GM19324 (cell line): ENCODE measurements around the gene CACNA2D1.

Experiments used
- ATAC-seq: cut with Tn5 transposase; IDR thresholded peaks from one replicate; pipeline ENCODE4 v1.9.1; 2021; ENCODE audit warnings: mild to moderate bottlenecking, moderate library complexity; ENCODE audit not compliant: unreplicated experiment, low FRiP score

CACNA2D1 gene

DNA sequence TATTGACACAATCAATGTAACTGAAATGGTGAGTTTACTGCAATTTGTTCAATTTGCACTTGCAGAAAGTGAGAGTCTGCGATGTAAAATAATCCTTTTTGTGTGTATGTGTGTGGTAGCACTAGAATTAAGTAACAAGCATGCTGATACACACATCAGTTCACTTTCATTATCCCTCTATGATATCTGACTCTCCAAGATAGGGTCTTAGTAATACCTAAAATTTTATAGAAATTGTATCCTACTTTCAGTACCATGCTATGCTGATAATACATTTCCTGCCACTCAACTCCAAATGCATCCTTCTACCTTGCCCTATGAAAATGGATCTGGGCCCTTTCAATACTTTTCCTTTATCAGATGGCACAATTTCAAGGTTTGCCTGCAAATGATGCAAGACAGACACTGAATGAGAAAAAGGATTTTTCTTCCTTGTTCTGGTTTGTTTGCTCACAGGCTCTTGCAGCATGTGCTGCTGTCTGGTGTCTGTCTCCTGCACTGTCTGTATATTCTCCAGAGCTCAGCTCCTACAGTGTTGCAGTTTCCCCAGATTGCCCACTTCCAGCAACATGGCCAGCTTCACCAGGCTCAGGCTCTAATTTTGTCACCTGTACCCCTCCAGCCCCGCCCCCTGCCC lies 375.8 kb downstream of the CACNA2D1 start:
- ATAC-seq, result no peak

DNA sequence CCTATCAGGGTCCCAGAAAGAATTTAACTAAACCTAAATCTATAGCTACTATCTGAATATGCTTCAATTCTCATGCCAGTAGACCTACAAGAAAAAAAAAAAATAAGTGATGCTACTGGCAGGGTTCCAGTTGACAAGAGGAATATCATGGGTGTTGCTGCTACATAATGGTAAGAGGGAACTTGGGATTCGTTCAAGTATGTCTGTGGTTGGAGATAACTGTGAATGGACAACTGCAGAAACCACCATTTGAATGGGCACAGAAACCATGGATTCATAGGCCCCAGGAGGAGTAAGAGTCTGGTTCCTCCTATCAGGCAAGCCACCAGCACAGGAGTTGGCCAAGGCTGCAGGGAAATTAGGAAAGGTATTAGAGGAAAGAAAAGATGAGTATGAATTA lies 386.1 kb downstream of the CACNA2D1 start:
- ATAC-seq, result no peak

DNA sequence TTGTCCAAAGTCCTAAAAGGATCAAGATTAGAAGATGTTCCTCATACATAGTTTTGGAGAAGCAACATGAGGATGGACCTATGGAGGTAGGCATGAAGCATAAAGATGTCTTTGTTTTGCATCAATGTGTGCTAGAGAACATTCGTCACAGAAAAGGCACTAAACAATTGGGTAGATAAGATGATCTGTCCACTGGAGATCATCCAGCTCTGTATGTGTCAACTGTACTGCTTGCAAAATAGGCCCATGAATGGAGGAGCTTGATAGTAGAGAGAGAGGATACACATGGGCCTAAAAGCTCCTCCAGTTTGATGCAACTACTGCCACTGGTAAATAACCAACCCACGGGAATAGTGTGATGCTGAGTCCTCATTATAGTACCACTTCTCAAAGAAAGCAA lies 387.3 kb downstream of the CACNA2D1 start:
- ATAC-seq, result no peak

DNA sequence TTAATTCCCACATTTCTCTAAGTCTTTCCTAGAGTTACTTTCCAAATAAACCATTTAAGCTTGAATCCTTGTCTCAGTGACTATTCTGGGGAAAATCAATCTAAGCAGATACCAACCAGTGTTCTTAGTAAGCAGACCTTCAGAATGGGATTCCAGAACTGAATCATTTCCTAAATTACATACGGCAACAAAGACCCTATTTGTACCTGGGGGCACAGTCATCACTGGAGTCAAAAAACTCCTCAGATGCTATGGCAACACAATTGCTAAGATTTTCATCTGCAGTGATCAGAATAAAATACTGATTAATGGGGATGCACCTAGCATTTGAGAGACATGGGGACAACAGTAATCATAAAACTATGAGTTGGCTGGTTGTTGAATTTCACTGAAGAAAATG lies 389.0 kb downstream of the CACNA2D1 start:
- ATAC-seq, result no peak

DNA sequence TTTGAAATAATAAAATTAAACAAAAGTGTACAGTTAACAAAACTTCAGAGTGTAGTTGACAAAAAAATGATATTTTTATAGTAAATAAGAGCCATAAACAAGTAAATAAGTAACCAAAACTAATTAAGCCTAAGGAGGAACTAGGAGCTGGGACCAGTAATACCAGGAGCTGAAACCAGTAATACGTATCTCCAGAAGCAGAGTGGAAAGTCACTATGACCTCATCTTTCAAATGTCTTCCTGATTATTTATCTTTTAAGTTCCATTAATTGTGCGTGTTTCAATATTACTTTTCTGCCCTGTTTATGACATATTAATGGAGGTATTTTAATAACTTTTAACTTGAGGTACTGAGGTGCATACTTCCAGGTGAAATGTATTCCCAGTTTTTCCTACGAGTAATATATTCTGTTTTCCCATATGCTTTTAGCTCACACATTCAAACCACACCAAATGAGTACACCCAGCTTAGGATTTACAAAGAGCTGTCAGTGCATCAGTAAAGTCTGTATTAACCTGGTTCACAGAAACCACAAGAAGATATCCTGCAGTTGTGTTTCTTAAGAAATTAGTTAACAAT lies 390.0 kb downstream of the CACNA2D1 start:
- ATAC-seq, result no peak

DNA sequence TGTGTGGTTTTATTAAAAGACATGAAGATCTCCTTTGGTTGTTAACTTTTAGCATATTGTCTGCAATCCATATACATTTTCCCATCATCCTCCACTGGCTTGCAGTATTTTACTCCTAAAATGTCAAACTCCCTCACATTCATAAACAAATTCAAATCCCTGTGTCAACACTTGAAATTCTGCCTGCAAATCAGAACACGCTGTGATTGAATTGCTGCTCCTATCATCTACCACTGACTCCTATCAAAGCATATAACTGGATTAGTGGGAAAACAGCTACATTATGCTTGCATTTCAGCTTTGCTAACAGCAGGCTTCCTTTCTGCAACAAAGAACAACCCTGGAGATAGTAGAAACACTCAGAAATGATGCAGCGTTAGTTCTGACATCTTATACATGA lies 392.0 kb downstream of the CACNA2D1 start:
- ATAC-seq, result no peak

DNA sequence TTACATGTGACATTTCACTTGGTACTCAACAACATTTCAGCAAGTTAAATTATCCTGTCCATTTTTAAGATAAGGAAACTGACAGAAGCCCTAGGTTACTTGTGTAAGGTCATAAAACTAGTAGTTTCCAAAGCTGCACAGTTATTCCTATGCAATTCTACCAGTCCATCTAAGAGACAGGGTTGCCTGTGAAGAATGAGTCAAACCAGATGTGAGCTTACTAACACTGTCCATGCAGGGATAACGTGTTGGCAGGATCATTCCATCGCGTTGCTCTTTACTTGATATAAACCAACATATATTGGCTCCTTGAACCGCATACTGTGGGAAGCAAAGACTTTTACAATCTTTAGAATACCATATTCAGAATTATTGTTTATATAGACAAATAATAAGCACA lies 392.8 kb downstream of the CACNA2D1 start:
- ATAC-seq, result no peak

DNA sequence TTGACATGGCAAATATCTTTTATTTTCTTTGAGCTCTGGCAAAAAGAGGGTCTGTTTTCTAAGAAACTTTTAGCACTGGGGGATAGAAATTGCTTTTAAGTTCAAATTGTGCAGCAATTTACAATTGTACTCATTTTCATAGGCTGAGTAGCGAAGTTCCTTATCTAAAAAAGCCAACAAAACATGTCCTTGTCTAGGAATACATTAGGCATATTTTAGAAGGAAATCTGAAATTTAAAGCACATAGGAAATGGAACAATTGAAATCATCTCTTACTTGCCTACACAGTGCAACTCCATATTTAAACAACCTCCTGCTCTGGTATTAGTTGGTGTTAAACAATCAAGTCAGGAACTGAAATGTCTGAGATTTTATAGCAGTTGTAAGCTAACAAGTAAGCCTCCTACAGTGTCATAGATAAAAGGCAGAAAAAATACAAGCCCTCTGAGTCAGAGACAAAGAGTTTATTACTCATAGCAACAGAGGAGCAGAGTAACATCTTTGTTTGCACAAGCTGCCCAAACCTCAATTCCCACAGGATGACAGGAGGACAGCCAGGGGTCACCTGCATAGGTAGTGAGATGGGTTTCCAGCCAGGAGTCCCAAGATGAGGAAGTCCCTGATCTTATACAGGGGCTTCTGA lies 393.6 kb downstream of the CACNA2D1 start:
- no peak for ATAC-seq

DNA sequence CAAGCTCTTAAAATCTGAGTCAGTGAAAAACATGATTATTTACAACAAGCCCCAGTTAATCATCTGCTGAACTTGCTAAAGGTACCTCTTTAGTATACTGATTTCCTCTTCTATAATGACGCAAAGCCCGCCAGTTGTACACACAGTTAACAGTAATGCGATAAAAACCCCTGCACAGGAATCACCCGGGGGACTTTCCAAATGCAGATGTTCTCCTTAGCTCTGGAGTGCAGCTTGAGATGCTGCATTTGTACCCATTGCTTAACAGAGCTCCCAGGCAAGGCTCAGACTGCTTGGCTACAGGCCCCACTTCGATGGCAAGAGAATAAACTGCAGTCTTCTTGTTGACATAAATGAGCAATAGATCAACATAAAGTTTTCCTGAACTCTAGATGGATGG lies 394.1 kb downstream of the CACNA2D1 start:
- ATAC-seq, result peak; percentile 63

DNA sequence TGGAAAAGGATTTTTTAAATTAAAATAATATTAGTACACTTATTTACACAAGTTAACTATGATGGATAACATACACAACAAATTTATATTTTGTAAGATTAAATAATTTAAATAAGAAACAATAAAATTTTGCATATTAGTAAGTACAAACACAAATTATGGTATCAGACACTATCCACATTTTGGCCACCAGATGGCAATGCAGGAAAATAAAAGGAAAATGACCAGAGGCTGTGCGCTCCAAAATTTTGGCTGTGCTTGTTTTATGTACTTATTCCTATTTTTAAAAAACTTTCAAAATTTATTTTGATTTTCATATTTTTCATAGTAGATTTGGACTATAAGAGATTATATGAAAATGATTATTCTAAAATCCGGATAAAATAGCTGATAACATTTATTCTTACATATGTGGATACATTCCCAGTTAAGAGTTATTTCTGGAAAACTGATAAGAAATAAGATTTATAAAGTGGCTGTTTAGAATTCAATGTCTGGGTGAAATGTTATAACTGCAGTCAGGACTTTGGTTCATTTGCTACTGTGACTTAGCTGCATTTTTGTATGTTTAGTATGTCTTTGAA lies 399.0 kb downstream of the CACNA2D1 start:
- no peak for ATAC-seq

DNA sequence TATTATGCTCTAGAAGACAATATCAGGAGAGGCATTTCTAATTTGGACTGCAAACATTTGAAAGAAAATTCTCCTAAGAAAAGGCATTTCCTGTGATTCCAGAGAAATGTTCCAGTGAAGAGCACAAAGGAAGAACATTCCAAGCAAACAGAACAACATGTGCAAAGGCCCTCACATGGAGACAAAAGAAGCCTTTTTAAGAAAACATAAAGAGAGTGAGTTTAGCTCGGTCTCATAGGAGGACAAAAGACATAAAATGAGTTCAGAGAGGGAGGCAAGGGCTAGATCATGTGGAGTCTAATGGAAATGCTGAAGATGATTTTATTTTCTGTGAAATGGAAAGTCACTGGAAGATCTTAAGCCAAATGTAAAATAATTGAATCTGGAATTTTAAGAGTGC lies 404.0 kb downstream of the CACNA2D1 start:
- no peak for ATAC-seq

DNA sequence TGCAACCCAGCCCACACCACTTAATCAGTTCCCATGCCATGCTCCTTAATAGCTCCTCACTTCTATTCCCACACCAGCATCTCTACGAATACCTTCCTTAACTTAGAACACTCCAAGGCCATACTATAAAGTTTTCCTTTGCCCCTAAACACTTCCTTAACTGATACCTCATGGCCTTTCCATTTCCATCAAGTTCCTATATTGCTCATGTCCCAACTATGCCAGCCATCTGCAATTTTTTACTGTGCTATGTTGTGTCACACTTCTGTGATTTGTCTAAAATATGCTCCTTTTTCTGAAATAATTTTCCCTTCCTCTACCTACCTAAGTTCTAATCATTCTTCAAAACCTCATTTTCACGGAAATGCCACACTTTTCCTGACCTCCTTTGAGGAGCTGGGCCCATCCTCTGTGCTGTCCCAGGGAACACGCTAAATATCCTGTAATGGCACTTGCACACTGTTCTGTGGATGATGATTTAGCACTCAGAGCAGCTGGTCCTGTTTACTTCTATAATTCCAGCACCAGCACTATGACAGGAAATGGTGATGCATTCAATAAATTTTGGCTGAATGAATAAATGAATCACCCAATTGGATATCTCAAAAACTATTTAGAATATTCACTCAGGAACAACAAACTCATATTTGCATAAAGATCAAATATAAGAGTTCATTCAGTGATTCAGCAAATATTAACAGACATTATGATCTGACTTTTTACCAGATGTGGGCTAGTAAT lies 407.3 kb downstream of the CACNA2D1 start:
- no peak for ATAC-seq

DNA sequence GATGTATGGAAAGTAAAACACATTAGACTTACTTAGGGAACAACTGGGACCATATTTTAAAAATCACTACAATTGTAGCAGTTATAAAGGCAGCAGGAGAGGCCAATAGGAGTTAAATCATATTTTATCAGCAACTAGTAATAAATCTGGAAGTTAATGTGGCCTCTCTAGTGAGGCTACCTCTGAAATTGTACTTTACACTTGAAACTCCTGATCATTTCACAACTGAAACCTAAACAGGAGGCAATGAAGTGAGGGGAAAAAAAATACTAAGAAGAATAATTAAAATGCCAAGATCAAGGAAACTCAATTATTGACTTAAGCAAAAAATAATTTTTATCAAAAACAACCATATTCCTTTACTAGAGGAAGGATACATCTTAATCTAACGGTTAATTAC lies 408.1 kb downstream of the CACNA2D1 start:
- ATAC-seq, result no peak

DNA sequence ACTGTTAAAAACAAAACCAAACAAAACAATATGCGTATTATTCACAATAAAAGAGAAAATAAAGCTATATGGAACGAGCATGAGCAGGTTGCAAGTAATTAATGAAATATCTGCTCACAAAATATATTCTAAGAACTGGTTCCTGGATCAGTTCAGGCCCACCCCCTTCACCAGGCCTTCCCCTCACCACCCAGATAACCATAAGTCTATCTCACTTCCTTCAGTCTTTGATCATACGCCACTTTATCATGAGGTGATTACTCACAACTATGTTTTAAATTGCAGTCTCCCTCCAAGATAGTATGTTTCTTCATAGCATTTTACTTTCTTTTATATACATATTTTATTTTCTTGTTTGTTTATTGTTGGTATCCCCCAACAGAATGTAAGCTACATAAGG lies 410.7 kb downstream of the CACNA2D1 start:
- ATAC-seq, result no peak

DNA sequence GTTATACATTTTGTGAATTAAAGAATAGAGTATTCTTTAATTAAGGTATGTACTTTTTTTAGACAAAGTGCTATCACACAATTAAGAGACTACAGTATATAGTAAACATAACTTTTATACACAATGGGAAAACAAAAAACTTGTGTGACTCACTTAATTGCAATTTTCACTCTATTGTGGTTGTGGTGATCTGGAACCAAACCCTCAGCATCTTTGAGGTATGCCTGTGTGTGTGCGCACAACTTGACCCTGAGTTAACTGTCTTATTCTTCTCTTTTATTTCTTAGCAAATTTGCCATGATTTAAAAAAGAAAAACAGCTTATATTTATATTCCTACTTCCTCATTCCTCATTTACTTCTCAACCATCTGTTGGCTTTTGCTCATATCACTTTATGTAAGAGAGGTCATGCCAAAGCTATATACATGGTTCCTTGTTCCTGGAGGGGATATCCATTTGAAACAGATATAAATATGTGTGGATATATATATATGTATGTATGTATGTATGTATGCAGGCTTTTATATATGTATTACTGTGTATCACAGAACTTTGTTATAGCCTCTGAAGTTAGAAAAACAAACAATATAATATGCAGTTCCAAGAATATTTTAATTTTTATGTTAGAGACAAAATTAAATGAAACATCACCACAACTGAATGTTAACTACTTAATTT lies 414.2 kb downstream of the CACNA2D1 start:
- ATAC-seq, result no peak

DNA sequence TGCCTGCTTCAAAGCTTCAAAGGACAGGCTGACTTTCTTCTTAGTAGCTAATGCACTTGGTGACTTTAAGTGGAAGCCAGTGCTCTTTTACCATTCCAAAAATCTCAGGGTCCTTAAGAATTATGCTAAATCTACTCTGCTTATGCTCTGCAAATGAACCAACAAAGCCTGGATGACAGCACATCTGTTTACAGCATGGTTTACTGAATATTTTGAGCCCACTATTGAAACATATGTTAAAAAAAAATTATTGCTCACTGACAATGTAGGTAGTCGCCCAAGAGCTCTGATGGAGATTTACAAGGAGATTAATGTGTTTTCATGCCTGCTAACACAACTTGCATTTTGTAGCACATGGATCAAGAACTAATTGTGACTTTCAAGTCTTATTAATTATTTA lies 415.5 kb downstream of the CACNA2D1 start:
- no peak for ATAC-seq

DNA sequence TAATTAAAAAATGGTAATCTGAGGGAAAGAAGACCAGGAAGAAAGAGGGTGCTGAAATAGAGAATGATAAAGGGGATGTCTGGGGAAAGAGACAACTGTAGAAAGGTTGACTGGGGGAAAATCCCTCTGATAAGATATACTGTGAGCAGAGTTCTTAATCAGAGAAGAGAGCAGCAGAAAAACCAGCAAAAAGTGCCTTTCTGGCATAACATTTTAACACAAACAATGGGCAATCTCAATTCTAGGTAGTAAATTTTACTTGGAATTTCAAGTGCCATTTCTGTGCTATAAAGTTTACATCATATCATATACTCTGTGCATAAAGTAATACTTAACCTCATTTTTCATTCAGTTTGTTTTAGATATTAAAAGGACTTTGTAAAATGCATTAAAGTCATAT lies 421.9 kb downstream of the CACNA2D1 start:
- no peak for ATAC-seq

DNA sequence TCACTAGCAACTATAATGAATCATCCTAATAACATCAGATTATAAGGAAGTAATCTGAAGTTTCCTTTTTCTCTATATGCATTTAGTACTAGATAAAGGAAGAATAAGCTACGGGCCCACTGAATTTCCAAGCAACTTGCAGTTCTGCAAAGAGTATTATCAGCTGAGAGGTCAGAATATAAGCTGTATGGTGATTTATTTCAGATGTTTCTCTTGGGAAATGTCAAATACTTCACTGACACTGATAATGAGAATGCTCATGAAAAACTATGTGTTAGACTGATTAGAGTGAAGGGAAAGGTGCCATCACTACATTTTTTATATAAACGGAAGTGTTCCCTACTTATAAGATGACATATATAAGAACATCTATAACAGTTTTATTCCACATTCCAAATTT lies 422.5 kb downstream of the CACNA2D1 start:
- no peak for ATAC-seq

DNA sequence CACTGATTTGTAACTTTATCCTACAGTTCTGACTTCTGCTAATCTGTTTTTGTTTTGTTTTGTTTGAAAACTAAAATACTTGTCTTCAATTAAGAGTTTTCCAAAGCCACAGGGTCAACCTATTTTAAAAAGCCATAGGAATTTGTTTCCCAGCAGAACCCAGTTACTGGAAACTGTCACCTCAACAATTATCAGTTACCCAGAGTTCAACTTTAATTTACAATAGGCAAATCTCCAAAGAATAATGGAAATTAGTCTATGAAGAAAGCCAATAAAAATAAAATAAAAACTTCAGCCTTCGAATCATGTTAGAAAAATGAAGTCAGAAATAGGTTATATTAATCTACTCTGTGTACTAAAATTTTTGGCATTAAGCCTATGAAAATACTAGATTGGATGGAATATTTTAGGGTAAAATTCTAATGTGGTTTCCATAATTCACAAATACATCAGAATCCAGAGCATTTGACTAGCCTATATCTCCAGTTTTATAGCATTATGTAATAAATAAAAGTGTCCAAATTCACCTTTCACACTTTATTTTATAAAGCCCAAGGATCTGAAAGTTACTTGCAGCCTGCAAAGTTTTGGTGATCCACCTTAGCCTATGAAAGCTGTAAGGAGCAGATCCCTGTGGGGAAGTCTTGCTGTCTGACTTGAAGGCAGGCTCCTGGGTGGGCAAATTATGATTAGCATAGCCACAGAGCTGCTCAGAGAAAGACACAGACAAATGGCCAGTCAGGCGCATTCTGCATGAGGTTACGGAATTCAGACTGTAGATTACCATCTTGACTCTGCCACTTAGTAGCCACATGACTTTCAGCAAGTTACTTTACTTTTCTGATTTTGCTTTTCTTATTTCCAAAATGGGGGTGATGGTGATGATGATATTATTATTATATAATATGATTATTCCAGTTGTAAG lies 423.8 kb downstream of the CACNA2D1 start:
- no peak for ATAC-seq

DNA sequence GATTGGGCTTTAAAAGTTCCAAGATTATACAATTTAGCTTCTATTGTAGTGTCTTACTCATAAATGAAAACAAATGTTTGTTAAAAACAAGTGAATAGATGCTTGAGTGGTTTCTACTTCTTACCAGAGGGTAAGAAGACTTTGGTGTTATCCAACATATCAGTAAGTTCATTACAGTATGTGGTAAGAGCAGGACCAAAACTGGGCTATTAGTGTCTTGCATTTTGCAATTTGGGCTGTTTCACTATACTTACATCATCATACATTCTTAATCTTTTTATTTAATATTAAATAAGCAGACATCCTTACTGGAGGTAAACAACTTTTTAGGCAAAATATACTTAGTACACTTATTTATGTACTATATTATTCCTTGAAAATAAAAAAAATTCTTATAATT lies 425.4 kb downstream of the CACNA2D1 start:
- ATAC-seq, result no peak
